DOHH2 (cell line): Measurements from ENCODE around the gene SLC6A8.

Experiments used
- H3F3A ChIP-seq: fragments of 200-600 bp; sonication (generic), shearing (Covaris generic); 2 replicates; pipeline ENCODE4 v1.6.0; 2016; ENCODE audit warnings: antibody characterized with exemption, mild to moderate bottlenecking; ENCODE audit not compliant: control insufficient read depth, insufficient read depth
- H3K27ac ChIP-seq: fragments of 200-600 bp; sonication (generic); 2 replicates; pipeline ENCODE4 v1.5.1; 2014; ENCODE audit warnings: low read depth, mild to moderate bottlenecking, low read length, moderate library complexity
- H3K27me3 ChIP-seq: fragments of 200-600 bp; sonication (generic); 2 replicates; pipeline ENCODE4 v1.6.1; 2014; ENCODE audit warnings: mild to moderate bottlenecking, low read length, mixed read lengths; ENCODE audit not compliant: control insufficient read depth
- H3K36me3 ChIP-seq: fragments of 200-600 bp; sonication (generic); 2 replicates; pipeline ENCODE4 v1.6.1; 2014; ENCODE audit warnings: mild to moderate bottlenecking, low read length, moderate library complexity, mixed read lengths; ENCODE audit not compliant: control insufficient read depth
- H3K4me1 ChIP-seq: fragments of 200-600 bp; sonication (generic); 2 replicates; pipeline ENCODE4 v1.6.1; 2014; ENCODE audit warnings: mild to moderate bottlenecking, low read length, mixed read lengths; ENCODE audit not compliant: control insufficient read depth
- H3K4me2 ChIP-seq: fragments of 200-600 bp; sonication (generic); 2 replicates; pipeline ENCODE4 v1.6.0; 2014; ENCODE audit warnings: mild to moderate bottlenecking, low read length, moderate library complexity
- H3K4me3 ChIP-seq: fragments of 200-600 bp; sonication (generic); 2 replicates; pipeline ENCODE4 v1.5.1; 2014; ENCODE audit warnings: mild to moderate bottlenecking, low read length, mixed read lengths
- H3K79me2 ChIP-seq: fragments of 200-600 bp; sonication (generic); 2 replicates; pipeline ENCODE4 v1.6.1; 2014; ENCODE audit warnings: mild to moderate bottlenecking, low read length, mixed read lengths; ENCODE audit not compliant: control insufficient read depth
- H3K9me2 ChIP-seq: fragments of 200-600 bp; sonication (generic); replicated peaks from 2 replicates; pipeline ENCODE4 v1.6.1; 2014; ENCODE audit warnings: mild to moderate bottlenecking, low read length, mixed read lengths; ENCODE audit not compliant: control insufficient read depth
- H3K9me3 ChIP-seq: fragments of 200-600 bp; sonication (generic); 2 replicates; pipeline ENCODE4 v1.6.1; 2014; ENCODE audit warnings: antibody characterized with exemption, low read length, mixed read lengths; ENCODE audit not compliant: control insufficient read depth, insufficient read depth
- H4K20me1 ChIP-seq: fragments of 200-600 bp; sonication (generic); 2 replicates; pipeline ENCODE4 v1.6.0; 2014; ENCODE audit warnings: low read depth, mild to moderate bottlenecking, antibody characterized with exemption, low read length, moderate library complexity; ENCODE audit not compliant: control insufficient read depth, insufficient read depth
- CTCF ChIP-seq: fragments of 200-600 bp; sonication (generic); IDR thresholded peaks from one replicate; pipeline ENCODE4 v1.5.1; 2014; ENCODE audit warnings: antibody characterized with exemption, mild to moderate bottlenecking, low read depth, low read length; ENCODE audit not compliant: poor library complexity, severe bottlenecking
- EZH2phosphoT487 ChIP-seq: fragments of 200-600 bp; sonication (generic); IDR thresholded peaks from 2 replicates; pipeline ENCODE4 v1.6.1; 2017; ENCODE audit warnings: borderline replicate concordance, mild to moderate bottlenecking, antibody characterized with exemption, low read length, moderate library complexity, mixed read lengths

The SLC6A8 gene

GRCh38 chrX:153726286-153727122 is 38.8 kb downstream of the SLC6A8 start:
- TF ChIP-seq EZH2phosphoT487 (no peak), CTCF (no peak)
- Histone ChIP-seq H3F3A (no peaks in the 10 kb centered on the region), H3K9me3 (no peaks in the 10 kb centered on the region), H4K20me1 (peaks cover 3% of the 10 kb centered on the region; the same call in 1 of the 2 replicates), H3K36me3 (peaks cover 11% of the 10 kb centered on the region), H3K27me3 (no peaks in the 10 kb centered on the region), H3K27ac (no peak overlapping the region), H3K4me1 (peaks cover 42% of the 10 kb centered on the region), H3K9me2 (no peaks in the 10 kb centered on the region), H3K4me3 (peak overlapping the region; percentile 54), H3K4me2 (peak overlapping the region; percentile 71), H3K79me2 (peaks cover 23% of the 10 kb centered on the region)

- peak overlapping the region; percentile 71 for H3K4me2 ChIP-seq
- H3K27me3 ChIP-seq, result no peaks in the 10 kb centered on the region
- peaks cover 6% of the 10 kb centered on the region for H3K36me3 ChIP-seq
- peaks cover 40% of the 10 kb centered on the region for H3K4me1 ChIP-seq
- no peaks in the 10 kb centered on the region for H3K9me2 ChIP-seq
- no peaks in the 10 kb centered on the region for H3F3A ChIP-seq
- no peak overlapping the region for H3K27ac ChIP-seq
- H4K20me1 ChIP-seq, result peaks cover 3% of the 10 kb centered on the region; the same call in 1 of the 2 replicates
- H3K9me3 ChIP-seq, result no peaks in the 10 kb centered on the region
- H3K4me3 ChIP-seq, result peak overlapping the region; percentile 30
- TF ChIP-seq EZH2phosphoT487 (no peak), CTCF (no peak)
- H3K79me2 ChIP-seq, result peaks cover 16% of the 10 kb centered on the region
Measured at GRCh38 chrX:153727123-153727931, 39.6 kb downstream of the SLC6A8 start.

- H3K9me2 ChIP-seq, result no peaks in the 10 kb centered on the region
- H3K27ac ChIP-seq, result no peak overlapping the region
- H4K20me1 ChIP-seq, result no peaks in the 10 kb centered on the region
- peaks cover 8% of the 10 kb centered on the region for H3K79me2 ChIP-seq
- TF ChIP-seq CTCF, result no peak
- no peak for TF ChIP-seq EZH2phosphoT487
- no peaks in the 10 kb centered on the region for H3K36me3 ChIP-seq
- no peak overlapping the region for H3K4me3 ChIP-seq
- peaks cover 32% of the 10 kb centered on the region for H3K4me1 ChIP-seq
- no peaks in the 10 kb centered on the region for H3K9me3 ChIP-seq
- no peaks in the 10 kb centered on the region for H3F3A ChIP-seq
- H3K27me3 ChIP-seq, result no peaks in the 10 kb centered on the region
- H3K4me2 ChIP-seq, result no peak overlapping the region
Measured at GRCh38 chrX:153728095-153728494, 40.4 kb downstream of the SLC6A8 start.
